A549 (cell line): Measurements from ENCODE around the gene IL4I1. TPM values are rescaled to one million over a fixed set of nuclear protein-coding genes. Genes with fewer than 3 reads are reported as not detected.
A peak's percentile ranks its signal among the peaks of the same experiment; 100 is the strongest.

Source experiments
- ATAC-seq, 2 experiments: fragments of 200-7000 bp in 1 of 2; fragments of >200 bp in 1 of 2; cut with Nextera tagmentation in 1 of 2; cut with Tn5 transposase in 1 of 2; 3 replicates each; pipeline versions ENCODE4 v1.8.0 to v1.9.1; 2018 to 2020; ENCODE audit warnings: mild to moderate bottlenecking in 1 of 2, moderate library complexity in 1 of 2
- CTCF ChIA-PET: fragments of 300-600 bp; sonication (Branson Sonifier 250); formaldehyde crosslinking; extraction: SDS; loops from one replicate; lab custom pipeline; 2021; ENCODE audit warnings: antibody characterized with exemption, inconsistent platforms; lab: Yijun Ruan, JAX
- POLR2A ChIA-PET: fragments of 350-600 bp; formaldehyde crosslinking; extraction: SDS; loops from one replicate; lab custom pipeline; 2021; ENCODE audit warnings: antibody characterized with exemption, inconsistent platforms; lab: Yijun Ruan, JAX
- DNase-seq, 2 experiments: peaks; one replicate each; pipeline versions ENCODE4 v3.0.0 to v3.0.0-alpha.2; 2011 to 2016; ENCODE audit warnings: low read depth in 1 of 2, low spot score in 1 of 2
- FAIRE-seq: peaks from 2 replicates; lab custom pipeline; 2011; peaks lifted over from hg19 to GRCh38; lab: Jason Lieb, UNC
- H3K27ac ChIP-seq, 2 experiments: fragments of >200 bp; sonication (Bioruptor Twin); formaldehyde crosslinking; 3 replicates each; pipeline ENCODE4 v1.5.1; 2016 to 2017
- H3K4me1 ChIP-seq: fragments of >200 bp; sonication (Bioruptor Twin); formaldehyde crosslinking; 3 replicates; pipeline ENCODE4 v1.6.1; 2016
- H3K4me2 ChIP-seq: fragments of >200 bp; sonication (Bioruptor Twin); formaldehyde crosslinking; 3 replicates; pipeline ENCODE4 v1.6.1; 2016
- H3K4me3 ChIP-seq: fragments of >200 bp; sonication (Bioruptor Twin); formaldehyde crosslinking; 3 replicates; pipeline ENCODE4 v1.5.1; 2016
- H3K9me3 ChIP-seq: fragments of >200 bp; sonication (Bioruptor Twin); formaldehyde crosslinking; 3 replicates; pipeline ENCODE4 v1.6.1; 2016
- ATOH8 ChIP-seq: fragments of 250-450 bp; sonication (Bioruptor Pico); IDR thresholded peaks from 2 replicates; pipeline ENCODE4 v1.5.0; 2020; ENCODE audit warnings: low read depth, mild to moderate bottlenecking, moderate library complexity
- ELK1 ChIP-seq: fragments of 150-350 bp; IDR thresholded peaks from 2 replicates; pipeline ENCODE4 v1.6.1; 2014; ENCODE audit warnings: low read depth, mild to moderate bottlenecking, low read length
- ESRRA ChIP-seq: fragments of 150-350 bp; IDR thresholded peaks from 2 replicates; pipeline ENCODE4 v1.6.1; 2014; ENCODE audit warnings: mild to moderate bottlenecking, low read length, borderline replicate concordance
- HDAC2 ChIP-seq: fragments of 200-600 bp; sonication (generic); IDR thresholded peaks from 2 replicates; pipeline ENCODE4 v1.6.1; 2016
- HEYL ChIP-seq: fragments of 250-450 bp; sonication (Bioruptor Pico); IDR thresholded peaks from 2 replicates; pipeline ENCODE4 v1.8.0; 2021; ENCODE audit warnings: mild to moderate bottlenecking, moderate library complexity
- HOXB13 ChIP-seq: fragments of 250-450 bp; sonication (Bioruptor Pico); IDR thresholded peaks from 2 replicates; pipeline ENCODE4 v1.5.0; 2020; ENCODE audit warnings: low read depth, mild to moderate bottlenecking, moderate library complexity
- PHF8 ChIP-seq: fragments of 200-600 bp; sonication (generic); IDR thresholded peaks from 2 replicates; pipeline ENCODE4 v1.6.1; 2016; ENCODE audit warnings: low read depth, mild to moderate bottlenecking, antibody characterized with exemption, moderate library complexity, borderline replicate concordance
- POLR2AphosphoS2 ChIP-seq: conservative IDR thresholded peaks from 2 replicates; pipeline ENCODE4 v1.6.1; 2012; ENCODE audit warnings: low read length, improper control_type of control experiment, inconsistent platforms
- RCOR1 ChIP-seq: fragments of 150-350 bp; IDR thresholded peaks from 2 replicates; pipeline ENCODE4 v1.6.1; 2014; ENCODE audit warnings: antibody characterized with exemption, low read length, low read depth
- RFX5 ChIP-seq: fragments of 450-650 bp; IDR thresholded peaks from 2 replicates; pipeline ENCODE4 v1.7.1; 2014; ENCODE audit warnings: antibody characterized with exemption, mild to moderate bottlenecking, moderate library complexity
- USF2 ChIP-seq: fragments of 450-650 bp; IDR thresholded peaks from 2 replicates; pipeline ENCODE4 v1.6.1; 2014; ENCODE audit warnings: antibody characterized with exemption
- ZFP36 ChIP-seq: fragments of 450-650 bp; IDR thresholded peaks from 2 replicates; pipeline ENCODE4 v1.6.1; 2014; ENCODE audit warnings: borderline replicate concordance; ENCODE audit not compliant: partially characterized antibody
- ZNF302 ChIP-seq: fragments of 250-450 bp; sonication (Bioruptor Pico); IDR thresholded peaks from 2 replicates; pipeline ENCODE4 v1.9.0; 2021; ENCODE audit warnings: inconsistent platforms, mild to moderate bottlenecking, moderate library complexity
- ZSCAN20 ChIP-seq: fragments of 250-450 bp; sonication (Bioruptor Pico); IDR thresholded peaks from 2 replicates; pipeline ENCODE4 v1.8.0; 2022; ENCODE audit warnings: mild to moderate bottlenecking, moderate library complexity
- WGBS: methylation state at CpG from one replicate; pipeline ENCODE4 v1.1.6; 2017; ENCODE audit errors: missing lambda C conversion rate; 5-methylcytosine and 5-hydroxymethylcytosine counted together
- polyA plus RNA-seq, 4 experiments: library from polyadenylated mRNA; depleted of rRNA in 3 of 4; stranded (reverse); fragments of >200 nt; fragmentation: RNase III in 1 of 4; extraction: RNeasy Plus Mini Kit Qiagen cat#74134 plus additional on column Dnase treatment in 1 of 4; gene quantifications; 2 replicates in 3 of 4; 3 replicates in 1 of 4; pipeline ENCODE4 v1.2.3, GENCODE V29; 2011 to 2017

The IL4I1 gene
- polyA plus RNA-seq, 2 of the 4 experiments (the other 2 are of a cell fraction): 0.18 to 0.62 TPM

GRCh38 chr19:49872245-49873128, 24.2 kb downstream of the IL4I1 start:
- Histone ChIP-seq H3K4me3 (no peak overlapping the region), H3K4me1 (peaks cover 31% of the 10 kb centered on the region), H3K4me2 (no peak overlapping the region), H3K9me3 (no peaks in the 10 kb centered on the region), H3K27ac (no peak overlapping the region)
- DNase-seq: no peak
- ATAC-seq: no peak
- ChIA-PET POLR2A (no interaction called here), CTCF (interaction anchor here (1.2 kb wide), 1 partner anchor 12 kb away, joined by 3 read pairs; no protein-coding TSS in a partner anchor)
- TF ChIP-seq ESRRA (no peak), HOXB13 (no peak), ZFP36 (no peak), HEYL (no peak), ATOH8 (no peak), USF2 (no peak), HDAC2 (no peak), RFX5 (no peak), ZSCAN20 (CRISPR knock-in tag) (no peak), ZNF302 (no peak), RCOR1 (no peak)
- no peak for FAIRE-seq
- 88% methylated on average over 25 of the region's 27 CpGs for WGBS

GRCh38 chr19:49871349-49871985, 25.2 kb downstream of the IL4I1 start:
- CTCF ChIA-PET: interaction anchor here (1.2 to 1.6 kb wide), 3 partner anchors 11 to 19 kb away, joined by 3 to 6 read pairs (median 4); no protein-coding TSS in a partner anchor
- TF ChIP-seq ZFP36: peak; percentile 91
- TF ChIP-seq PHF8: no peak
- 92% methylated on average over 17 of the region's 17 CpGs for WGBS
- Histone ChIP-seq H3K9me3 (no peaks in the 10 kb centered on the region), H3K4me2 (no peak overlapping the region), H3K4me3 (no peak overlapping the region), H3K27ac (no peak overlapping the region), H3K4me1 (peaks cover 32% of the 10 kb centered on the region)
- DNase-seq: no peak
- FAIRE-seq: no peak
- ATAC-seq: no peak
- POLR2A ChIA-PET: interaction anchor here (0.8 kb wide), 1 partner anchor 58 kb away, joined by 3 read pairs; the partner anchor contains the start of gene NUP62

GRCh38 chr19:49870309-49870901, 26.3 kb downstream of the IL4I1 start:
- WGBS: 71% methylated on average over 13 of the region's 15 CpGs
- H3K4me3 ChIP-seq: peak overlapping the region; percentile 46
- peak overlapping the region; percentile 86 for H3K4me2 ChIP-seq
- POLR2A ChIA-PET: interaction anchor here (1.4 kb wide), 1 partner anchor 27 kb away, joined by 4 read pairs; no protein-coding TSS in a partner anchor
- no peaks in the 10 kb centered on the region for H3K9me3 ChIP-seq
- H3K27ac ChIP-seq: peak overlapping the region; percentile 85 to 92
- FAIRE-seq (no peak), ATAC-seq (no peak), DNase-seq (no peak)
- CTCF ChIA-PET: interaction anchor here (1.2 to 1.6 kb wide), 2 partner anchors 17 to 20 kb away, joined by 4 to 6 read pairs; no protein-coding TSS in a partner anchor
- TF ChIP-seq ELK1 (no peak), POLR2AphosphoS2 (peak; percentile 53; the same call in 1 of the 2 replicates)
- H3K4me1 ChIP-seq: peaks cover 40% of the 10 kb centered on the region
